HEK293 (cell line): ENCODE data around the gene HMG20B.

Experiments used
- CTCF ChIP-seq: fragments of 450-650 bp; formaldehyde crosslinking; IDR thresholded peaks from 2 replicates; pipeline ENCODE4 v1.5.1; 2016; ENCODE audit warnings: missing biosample characterization, missing genetic modification characterization
- ZNF423 ChIP-seq: fragments of 450-650 bp; formaldehyde crosslinking; IDR thresholded peaks from 2 replicates; pipeline ENCODE4 v1.5.1; 2016; ENCODE audit warnings: missing biosample characterization, missing genetic modification characterization

DNA sequence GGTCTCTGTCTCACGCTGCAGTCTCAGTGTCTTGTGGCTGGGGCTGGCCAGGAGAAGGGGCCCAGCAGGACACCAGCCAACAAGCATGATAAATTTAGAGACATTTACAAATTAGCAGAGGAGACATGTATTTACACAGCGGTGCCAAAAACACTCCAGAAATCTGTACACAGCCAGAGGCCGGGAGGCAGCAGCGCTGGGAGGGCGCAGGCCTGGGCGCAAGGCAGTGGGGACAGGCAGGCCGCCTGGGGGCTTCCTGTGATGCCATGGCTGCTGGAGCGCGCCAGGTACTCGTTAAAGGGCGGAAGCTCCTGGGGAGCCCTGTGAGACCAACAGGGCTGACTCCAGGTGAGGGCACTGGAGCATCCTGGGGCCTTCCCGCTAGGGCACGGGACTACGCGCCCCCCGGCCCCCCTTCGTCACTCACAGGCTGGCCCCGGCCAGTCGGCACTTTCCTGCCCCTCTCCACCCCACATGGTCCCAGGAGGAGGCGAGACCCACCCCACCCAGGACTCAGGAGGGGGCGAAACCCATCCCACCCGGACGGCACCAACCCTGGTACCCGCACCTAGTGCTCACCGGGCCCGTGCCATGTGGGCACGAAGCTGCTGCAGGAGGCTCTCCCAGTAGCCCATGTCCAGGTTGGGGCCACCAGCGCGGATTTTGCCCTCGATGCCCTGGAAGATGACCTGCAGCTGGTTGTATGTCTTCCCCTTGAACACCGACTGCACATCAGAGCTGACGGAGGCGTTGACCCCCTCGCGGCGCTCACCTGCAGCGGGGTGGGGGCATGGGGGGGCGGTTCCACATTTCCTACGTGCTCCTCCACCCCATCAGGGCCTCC, 41.3 kb downstream of the HMG20B start:
- TF ChIP-seq ZNF423 (tag by site-specific recombination) (no peak), CTCF (tag by site-specific recombination) (no peak)
